HL-60 (cell line): ENCODE measurements around the gene GAA.

ENCODE experiments used
- DNase-seq, 2 experiments: peaks; one replicate each; pipeline ENCODE4 v3.0.0-alpha.2; 2010 to 2020; ENCODE audit warnings: low read depth in 1 of 2, low spot score in 1 of 2
- H3K27ac ChIP-seq: fragments of 250-450 bp; sonication (Bioruptor Pico); replicated peaks from 2 replicates; pipeline ENCODE4 v1.5.1; 2020; ENCODE audit warnings: mild to moderate bottlenecking, moderate library complexity
- H3K27me3 ChIP-seq: fragments of 250-450 bp; sonication (Bioruptor Pico); 2 replicates; pipeline ENCODE4 v1.5.1; 2021; ENCODE audit warnings: mild to moderate bottlenecking, moderate library complexity; ENCODE audit not compliant: insufficient read depth, poor library complexity, severe bottlenecking
- H3K4me3 ChIP-seq: replicated peaks from 2 replicates; pipeline ENCODE4 v1.5.1; 2011; ENCODE audit warnings: mild to moderate bottlenecking, control low read depth, low read length; ENCODE audit not compliant: insufficient read depth
- CTCF ChIP-seq: IDR thresholded peaks from one replicate; pipeline ENCODE4 v1.5.1; 2011; ENCODE audit warnings: low read length, control low read depth, inconsistent platforms; ENCODE audit not compliant: insufficient read depth
- GABPA ChIP-seq: IDR thresholded peaks from 2 replicates; pipeline ENCODE4 v1.6.1; 2012; ENCODE audit warnings: low read depth
- POLR2AphosphoS5 ChIP-seq: IDR thresholded peaks from 2 replicates; pipeline ENCODE4 v1.6.1; 2012; ENCODE audit warnings: low read depth
- REST ChIP-seq: IDR thresholded peaks from 2 replicates; pipeline ENCODE4 v1.6.1; 2012; ENCODE audit warnings: low read depth; ENCODE audit not compliant: insufficient replicate concordance
- SPI1 ChIP-seq: IDR thresholded peaks from 2 replicates; pipeline ENCODE4 v1.6.1; 2012; ENCODE audit warnings: low read depth, mild to moderate bottlenecking, borderline replicate concordance

GAA gene

GRCh38 chr17:80126449-80126715 is 25.0 kb downstream of the GAA start:
- H3K4me3 ChIP-seq, result no peak overlapping the region
- H3K27ac ChIP-seq, result no peak overlapping the region
- peaks cover 3% of the 10 kb centered on the region for H3K27me3 ChIP-seq
- DNase-seq, result no peak
- no peak for TF ChIP-seq POLR2AphosphoS5
- no peak for TF ChIP-seq CTCF
- no peak for TF ChIP-seq GABPA
- TF ChIP-seq SPI1, result no peak
- no peak for TF ChIP-seq REST

GRCh38 chr17:80129006-80129565 is 27.7 kb downstream of the GAA start:
- DNase-seq, result no peak
- Histone ChIP-seq H3K4me3 (no peak overlapping the region), H3K27ac (no peak overlapping the region), H3K27me3 (peaks cover 3% of the 10 kb centered on the region)
- TF ChIP-seq SPI1, result no peak
- no peak for TF ChIP-seq POLR2AphosphoS5
- TF ChIP-seq GABPA, result no peak
- no peak for TF ChIP-seq REST
- no peak for TF ChIP-seq CTCF

- DNase-seq, result no peak
These were observed 29.6 kb downstream of the GAA start for GRCh38 chr17:80130992-80131391.

More at GRCh38 chr17:80130992-80131391, 29.6 kb downstream of the GAA start:
- no peak overlapping the region for H3K27ac ChIP-seq
- no peak overlapping the region for H3K4me3 ChIP-seq
- TF ChIP-seq REST, result no peak
- TF ChIP-seq GABPA, result no peak
- TF ChIP-seq SPI1, result no peak
- peaks cover 3% of the 10 kb centered on the region for H3K27me3 ChIP-seq
